GM19240 (cell line): ENCODE measurements around the gene PLEKHG2.
"Not testable (repeated sequence)": the region's sequence is repeated elsewhere in the genome, so short reads cannot be mapped to it uniquely, and the experiment has no call there.

Source experiments
- DNase-seq: peaks from one replicate; pipeline ENCODE4 v3.0.0; 2011; ENCODE audit warnings: low spot score; ENCODE audit not compliant: insufficient read length

Gene PLEKHG2

GRCh38 chr19:39412100-39412866 is at the start of gene PLEKHG2:
TSS of gene PLEKHG2 (plus strand) at chr19:39412669. CDS start at chr19:39414087, 1,418 bp downstream.
- peak; percentile 94 for DNase-seq

GRCh38 chr19:39362682-39363657 is 49.5 kb upstream of the PLEKHG2 start:
- no peak for DNase-seq

- no peak for DNase-seq
These were observed 48.5 kb upstream of the PLEKHG2 start for GRCh38 chr19:39363901-39364457.

GRCh38 chr19:39365531-39365930 is 46.9 kb upstream of the PLEKHG2 start:
- no peak for DNase-seq

GRCh38 chr19:39369200-39369599 is 43.3 kb upstream of the PLEKHG2 start:
- DNase-seq: no peak

- DNase-seq: no peak
These were observed 41.7 kb upstream of the PLEKHG2 start for GRCh38 chr19:39370735-39371134.

GRCh38 chr19:39372047-39372802 is 40.2 kb upstream of the PLEKHG2 start:
- DNase-seq: no peak

GRCh38 chr19:39372941-39373340 is 39.5 kb upstream of the PLEKHG2 start:
- no peak for DNase-seq

- no peak for DNase-seq
These were observed 36.5 kb upstream of the PLEKHG2 start for GRCh38 chr19:39375929-39376328.

- no peak for DNase-seq
These were observed 34.8 kb upstream of the PLEKHG2 start for GRCh38 chr19:39377373-39378362.

GRCh38 chr19:39379366-39379765 is 33.1 kb upstream of the PLEKHG2 start:
- not testable (repeated sequence) for DNase-seq

GRCh38 chr19:39379865-39380396 is 32.5 kb upstream of the PLEKHG2 start:
- no peak for DNase-seq

GRCh38 chr19:39380521-39381502 is 31.7 kb upstream of the PLEKHG2 start:
- DNase-seq: no peak

GRCh38 chr19:39381910-39382611 is 30.4 kb upstream of the PLEKHG2 start:
- no peak for DNase-seq

GRCh38 chr19:39382991-39383828 is 29.3 kb upstream of the PLEKHG2 start:
- no peak for DNase-seq

GRCh38 chr19:39384839-39385568 is 27.5 kb upstream of the PLEKHG2 start:
- no peak for DNase-seq
